Neutrophil (primary cell): Measurements from ENCODE around the gene RNLS.

Experiments
- H3K27ac ChIP-seq: fragments of 200-600 bp; sonication (generic); 2 replicates; pipeline ENCODE4 v1.5.1; 2016; ENCODE audit warnings: mild to moderate bottlenecking, moderate library complexity
- H3K27me3 ChIP-seq: fragments of 200-600 bp; sonication (generic); 2 replicates; pipeline ENCODE4 v1.6.0; 2016; ENCODE audit warnings: mild to moderate bottlenecking
- H3K36me3 ChIP-seq: fragments of 200-600 bp; sonication (generic); 2 replicates; pipeline ENCODE4 v1.5.1; 2017
- H3K4me1 ChIP-seq, 2 experiments: fragments of 200-600 bp in 1 of 2; sonication (generic) in 1 of 2; 1 replicate in 1 of 2; 2 replicates in 1 of 2; pipeline versions ENCODE4 v1.5.1 to v1.6.1; 2013 to 2016; ENCODE audit warnings: low read depth in 1 of 2, low read length in 1 of 2, mild to moderate bottlenecking in 1 of 2, moderate library complexity in 1 of 2; ENCODE audit not compliant: control insufficient read depth in 1 of 2, insufficient read depth in 1 of 2
- H3K4me3 ChIP-seq, 2 experiments: fragments of 200-600 bp in 1 of 2; sonication (generic) in 1 of 2; 1 replicate in 1 of 2; 2 replicates in 1 of 2; pipeline ENCODE4 v1.5.1; 2013 to 2016; ENCODE audit warnings: low read depth in 1 of 2, low read length in 1 of 2, mild to moderate bottlenecking in 1 of 2, moderate library complexity in 1 of 2
- H3K9me3 ChIP-seq: fragments of 200-600 bp; sonication (generic); 2 replicates; pipeline ENCODE4 v1.5.1; 2016
- CTCF ChIP-seq: fragments of 200-600 bp; sonication (generic); IDR thresholded peaks from 2 replicates; pipeline ENCODE4 v1.5.1; 2016; ENCODE audit warnings: antibody characterized with exemption

The RNLS gene

GRCh38 chr10:88270871-88271713 is 312.0 kb downstream of the RNLS start:
- TF ChIP-seq CTCF, result no peak
- Histone ChIP-seq H3K4me1 (peaks cover 0 to 10% of the 10 kb centered on the region in 2 experiments), H3K9me3 (no peaks in the 10 kb centered on the region), H3K4me3 (no peak overlapping the region), H3K36me3 (no peaks in the 10 kb centered on the region), H3K27me3 (no peaks in the 10 kb centered on the region), H3K27ac (no peak overlapping the region)

- peaks cover 0 to 10% of the 10 kb centered on the region in 2 experiments for H3K4me1 ChIP-seq
- TF ChIP-seq CTCF, result no peak
- no peak overlapping the region for H3K27ac ChIP-seq
- no peak overlapping the region for H3K4me3 ChIP-seq
- no peaks in the 10 kb centered on the region for H3K27me3 ChIP-seq
- no peaks in the 10 kb centered on the region for H3K9me3 ChIP-seq
- no peaks in the 10 kb centered on the region for H3K36me3 ChIP-seq
These were observed 312.9 kb downstream of the RNLS start for GRCh38 chr10:88270061-88270808.

- Histone ChIP-seq H3K9me3 (no peaks in the 10 kb centered on the region), H3K27me3 (no peaks in the 10 kb centered on the region)
These were observed 320.4 kb downstream of the RNLS start for GRCh38 chr10:88262591-88263234.

GRCh38 chr10:88261152-88261551 is 322.0 kb downstream of the RNLS start:
- no peaks in the 10 kb centered on the region for H3K4me1 ChIP-seq
- H3K27ac ChIP-seq, result no peak overlapping the region
- H3K36me3 ChIP-seq, result no peaks in the 10 kb centered on the region
- no peak for TF ChIP-seq CTCF
- H3K9me3 ChIP-seq, result no peaks in the 10 kb centered on the region
- H3K27me3 ChIP-seq, result no peaks in the 10 kb centered on the region
- no peak overlapping the region for H3K4me3 ChIP-seq

More at GRCh38 chr10:88262591-88263234, 320.4 kb downstream of the RNLS start:
- Histone ChIP-seq H3K36me3 (no peaks in the 10 kb centered on the region), H3K27ac (no peak overlapping the region), H3K4me1 (no peaks in the 10 kb centered on the region), H3K4me3 (no peak overlapping the region)
- no peak for TF ChIP-seq CTCF

- no peaks in the 10 kb centered on the region for H3K36me3 ChIP-seq
- no peaks in the 10 kb centered on the region for H3K4me1 ChIP-seq
- H3K27ac ChIP-seq, result no peak overlapping the region
- no peaks in the 10 kb centered on the region for H3K9me3 ChIP-seq
- TF ChIP-seq CTCF, result no peak
- no peak overlapping the region for H3K4me3 ChIP-seq
- no peaks in the 10 kb centered on the region for H3K27me3 ChIP-seq
These were observed 322.6 kb downstream of the RNLS start for GRCh38 chr10:88260329-88261051.
